Measurements from ENCODE around the gene SHISA6.

The SHISA6 gene

GRCh38 chr17:11389583-11389982 lies 148.6 kb downstream of the SHISA6 start:
- no peaks in the 10 kb centered on the region for H3F3A ChIP-seq (ENCODE audit: insufficient read depth)
- no peak overlapping the region for H2AFZ ChIP-seq (ENCODE audit: low read depth, low read length, severe bottlenecking)
- H3K27me3 ChIP-seq (ENCODE audit: low read length) = no peaks in the 10 kb centered on the region
- H3K27ac ChIP-seq (ENCODE audit: low read depth, low read length) = no peak overlapping the region
- TF ChIP-seq EZH2phosphoT487 (conservative IDR thresholded peaks at IDR 0.05; ENCODE audit: low read length) (no peak), CTCF (IDR thresholded peaks at IDR 0.05; ENCODE audit: insufficient read depth, low read length, poor library complexity, severe bottlenecking) (no peak)
- no peak overlapping the region for H3K4me3 ChIP-seq (ENCODE audit: insufficient read depth, low read length, poor library complexity, severe bottlenecking)
- H4K20me1 ChIP-seq (ENCODE audit: low read depth, low read length) = no peaks in the 10 kb centered on the region
- no peaks in the 10 kb centered on the region for H3K9me2 ChIP-seq (replicated peaks; ENCODE audit: insufficient read depth, low read length)
- H3K9me3 ChIP-seq (ENCODE audit: insufficient read depth, low read length) = no peaks in the 10 kb centered on the region
- no peaks in the 10 kb centered on the region for H3K36me3 ChIP-seq (ENCODE audit: low read length)
- no peak overlapping the region for H3K4me2 ChIP-seq (ENCODE audit: low read depth, low read length, poor library complexity, severe bottlenecking)
- no peaks in the 10 kb centered on the region for H3K79me2 ChIP-seq (ENCODE audit: insufficient read depth, low read length)
- no peak overlapping the region for H3K9ac ChIP-seq (ENCODE audit: low read length)

GRCh38 chr17:11391134-11391533 lies 150.1 kb downstream of the SHISA6 start:
- no peak for TF ChIP-seq EZH2phosphoT487 (conservative IDR thresholded peaks at IDR 0.05; ENCODE audit: low read length)
- no peak for TF ChIP-seq CTCF (IDR thresholded peaks at IDR 0.05; ENCODE audit: insufficient read depth, low read length, poor library complexity, severe bottlenecking)
- H3K36me3 ChIP-seq (ENCODE audit: low read length) = no peaks in the 10 kb centered on the region
- H2AFZ ChIP-seq (ENCODE audit: low read depth, low read length, severe bottlenecking) = no peak overlapping the region
- H4K20me1 ChIP-seq (ENCODE audit: low read depth, low read length) = no peaks in the 10 kb centered on the region
- no peak overlapping the region for H3K4me2 ChIP-seq (ENCODE audit: low read depth, low read length, poor library complexity, severe bottlenecking)
- no peaks in the 10 kb centered on the region for H3F3A ChIP-seq (ENCODE audit: insufficient read depth)
- no peak overlapping the region for H3K27ac ChIP-seq (ENCODE audit: low read depth, low read length)
- H3K9ac ChIP-seq (ENCODE audit: low read length) = no peak overlapping the region
- no peaks in the 10 kb centered on the region for H3K9me2 ChIP-seq (replicated peaks; ENCODE audit: insufficient read depth, low read length)
- H3K4me3 ChIP-seq (ENCODE audit: insufficient read depth, low read length, poor library complexity, severe bottlenecking) = no peak overlapping the region
- no peaks in the 10 kb centered on the region for H3K79me2 ChIP-seq (ENCODE audit: insufficient read depth, low read length)
- H3K9me3 ChIP-seq (ENCODE audit: insufficient read depth, low read length) = no peaks in the 10 kb centered on the region
- H3K27me3 ChIP-seq (ENCODE audit: low read length) = no peaks in the 10 kb centered on the region

- Histone ChIP-seq H3K36me3 (ENCODE audit: low read length) (no peaks in the 10 kb centered on the region), H3K79me2 (ENCODE audit: insufficient read depth, low read length) (no peaks in the 10 kb centered on the region), H3K9me2 (replicated peaks; ENCODE audit: insufficient read depth, low read length) (no peaks in the 10 kb centered on the region), H2AFZ (ENCODE audit: low read depth, low read length, severe bottlenecking) (no peak overlapping the region), H3K27ac (ENCODE audit: low read depth, low read length) (no peak overlapping the region), H3K4me3 (ENCODE audit: insufficient read depth, low read length, poor library complexity, severe bottlenecking) (no peak overlapping the region), H3K9me3 (ENCODE audit: insufficient read depth, low read length) (0 out of 2 replicates have a peak, but pooled peaks cover 8% of the 10 kb centered on the region), H4K20me1 (ENCODE audit: low read depth, low read length) (no peaks in the 10 kb centered on the region), H3K9ac (ENCODE audit: low read length) (no peak overlapping the region), H3K27me3 (ENCODE audit: low read length) (no peaks in the 10 kb centered on the region), H3F3A (ENCODE audit: insufficient read depth) (no peaks in the 10 kb centered on the region), H3K4me2 (ENCODE audit: low read depth, low read length, poor library complexity, severe bottlenecking) (no peak overlapping the region)
- TF ChIP-seq CTCF (IDR thresholded peaks at IDR 0.05; ENCODE audit: insufficient read depth, low read length, poor library complexity, severe bottlenecking) = no peak
- no peak for TF ChIP-seq EZH2phosphoT487 (conservative IDR thresholded peaks at IDR 0.05; ENCODE audit: low read length)
Measured at GRCh38 chr17:11404431-11405276, 163.6 kb downstream of the SHISA6 start.

All from SU-DHL-6 (cell line).